Epithelial cell of proximal tubule (primary cell): Measurements from ENCODE around the gene GALNT9. TPM values are rescaled to one million over a fixed set of nuclear protein-coding genes. Genes with fewer than 3 reads are reported as not detected.

ENCODE experiments used
- DNase-seq: peaks from one replicate; pipeline ENCODE4 v3.0.0-alpha.2; 2011; ENCODE audit warnings: low read depth
- H3K4me3 ChIP-seq: 2 replicates; pipeline ENCODE4 v1.5.1; 2011; ENCODE audit warnings: low read depth, mild to moderate bottlenecking, low read length
- total RNA-seq: library from RNA; depleted of rRNA; stranded (reverse); fragments of >200 nt; gene quantifications from 2 replicates; pipeline ENCODE4 v1.2.3, GENCODE V29; 2015
- TF ChIP-seq, protein P1 (sequence below): conservative IDR thresholded peaks from 2 replicates; pipeline ENCODE4 v1.5.1; 2012; ENCODE audit warnings: low read depth, mild to moderate bottlenecking, low read length

Gene GALNT9
- total RNA-seq, 1 donor from 2014 or later = not detected

DNA sequence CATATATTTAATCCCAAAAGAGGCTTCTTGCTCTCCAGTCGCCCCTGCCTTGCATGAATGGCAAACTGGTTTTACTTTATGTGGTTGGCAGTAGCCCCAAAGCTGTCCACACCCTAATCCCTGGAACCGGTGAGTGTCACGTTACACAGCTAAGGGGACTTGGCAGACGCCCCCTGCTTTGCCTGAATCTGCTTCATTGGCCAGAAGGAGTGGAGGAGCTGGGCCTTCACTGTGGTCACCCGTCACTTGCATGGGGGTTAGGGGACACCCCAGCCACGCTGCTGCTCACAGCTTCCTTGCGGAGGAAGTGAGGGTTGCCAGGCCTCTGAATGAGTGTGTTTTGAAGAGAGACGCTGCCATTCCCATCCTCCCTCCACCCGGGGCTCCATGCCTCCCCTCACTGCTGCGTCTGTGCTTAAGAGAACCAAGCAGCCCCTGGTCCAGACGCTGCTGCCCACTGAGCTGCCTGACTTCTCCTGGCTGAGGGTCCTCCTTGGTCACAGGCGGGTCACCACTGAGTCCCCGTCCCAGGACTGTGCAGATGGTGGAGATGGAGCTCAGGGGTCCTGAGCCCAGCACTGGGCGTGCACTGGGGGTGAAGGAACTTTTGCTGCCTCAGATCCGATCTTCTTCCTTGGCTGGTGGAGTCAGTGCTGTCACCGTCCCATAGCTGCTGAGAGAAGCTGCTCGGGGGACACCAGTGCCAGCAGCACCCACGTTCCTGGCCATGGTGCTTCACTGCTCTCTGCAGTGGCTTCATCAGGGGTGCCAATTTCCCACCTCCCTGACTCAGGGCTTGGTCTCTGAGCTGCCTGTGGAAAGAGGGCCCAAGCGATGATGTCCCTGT, 39.8 kb downstream of the GALNT9 start:
- TF ChIP-seq, protein P1, sequence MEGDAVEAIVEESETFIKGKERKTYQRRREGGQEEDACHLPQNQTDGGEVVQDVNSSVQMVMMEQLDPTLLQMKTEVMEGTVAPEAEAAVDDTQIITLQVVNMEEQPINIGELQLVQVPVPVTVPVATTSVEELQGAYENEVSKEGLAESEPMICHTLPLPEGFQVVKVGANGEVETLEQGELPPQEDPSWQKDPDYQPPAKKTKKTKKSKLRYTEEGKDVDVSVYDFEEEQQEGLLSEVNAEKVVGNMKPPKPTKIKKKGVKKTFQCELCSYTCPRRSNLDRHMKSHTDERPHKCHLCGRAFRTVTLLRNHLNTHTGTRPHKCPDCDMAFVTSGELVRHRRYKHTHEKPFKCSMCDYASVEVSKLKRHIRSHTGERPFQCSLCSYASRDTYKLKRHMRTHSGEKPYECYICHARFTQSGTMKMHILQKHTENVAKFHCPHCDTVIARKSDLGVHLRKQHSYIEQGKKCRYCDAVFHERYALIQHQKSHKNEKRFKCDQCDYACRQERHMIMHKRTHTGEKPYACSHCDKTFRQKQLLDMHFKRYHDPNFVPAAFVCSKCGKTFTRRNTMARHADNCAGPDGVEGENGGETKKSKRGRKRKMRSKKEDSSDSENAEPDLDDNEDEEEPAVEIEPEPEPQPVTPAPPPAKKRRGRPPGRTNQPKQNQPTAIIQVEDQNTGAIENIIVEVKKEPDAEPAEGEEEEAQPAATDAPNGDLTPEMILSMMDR = no peak
- no peak for DNase-seq
- H3K4me3 ChIP-seq = no peak overlapping the region

DNA sequence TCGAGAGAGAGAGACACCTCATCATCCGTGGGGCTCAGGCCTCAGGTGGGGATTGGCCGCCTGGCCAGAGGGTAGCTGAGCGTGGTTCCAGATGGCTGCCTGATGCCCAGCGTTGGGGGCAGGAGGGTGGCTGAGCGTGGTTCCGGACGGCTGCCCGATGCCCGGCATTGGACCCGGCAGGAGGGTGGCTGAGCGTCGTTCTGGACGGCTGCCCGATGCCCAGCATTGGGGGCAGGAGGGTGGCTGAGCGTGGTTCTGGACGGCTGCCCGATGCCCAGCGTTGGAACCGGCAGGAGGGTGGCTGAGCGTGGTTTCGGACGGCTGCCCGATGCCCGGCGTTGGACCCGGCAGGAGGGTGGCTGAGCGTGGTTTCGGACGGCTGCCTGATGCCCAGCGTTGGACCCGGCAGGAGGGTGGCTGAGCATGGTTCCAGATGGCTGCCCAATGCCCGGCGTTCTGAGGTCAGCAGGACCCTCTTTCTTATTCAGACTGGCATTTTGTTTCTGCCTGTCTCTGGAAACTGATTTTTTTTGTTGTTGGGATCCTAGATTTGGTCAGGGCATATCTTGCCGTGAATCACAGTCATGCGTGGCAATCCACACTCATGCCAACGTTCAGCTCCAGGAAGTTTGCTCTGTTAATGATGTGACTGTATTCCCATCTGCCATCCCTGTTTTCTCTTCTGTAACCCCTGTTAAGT, 40.7 kb downstream of the GALNT9 start:
- no peak for DNase-seq
- no peak overlapping the region for H3K4me3 ChIP-seq
- TF ChIP-seq, protein P1 = no peak

DNA sequence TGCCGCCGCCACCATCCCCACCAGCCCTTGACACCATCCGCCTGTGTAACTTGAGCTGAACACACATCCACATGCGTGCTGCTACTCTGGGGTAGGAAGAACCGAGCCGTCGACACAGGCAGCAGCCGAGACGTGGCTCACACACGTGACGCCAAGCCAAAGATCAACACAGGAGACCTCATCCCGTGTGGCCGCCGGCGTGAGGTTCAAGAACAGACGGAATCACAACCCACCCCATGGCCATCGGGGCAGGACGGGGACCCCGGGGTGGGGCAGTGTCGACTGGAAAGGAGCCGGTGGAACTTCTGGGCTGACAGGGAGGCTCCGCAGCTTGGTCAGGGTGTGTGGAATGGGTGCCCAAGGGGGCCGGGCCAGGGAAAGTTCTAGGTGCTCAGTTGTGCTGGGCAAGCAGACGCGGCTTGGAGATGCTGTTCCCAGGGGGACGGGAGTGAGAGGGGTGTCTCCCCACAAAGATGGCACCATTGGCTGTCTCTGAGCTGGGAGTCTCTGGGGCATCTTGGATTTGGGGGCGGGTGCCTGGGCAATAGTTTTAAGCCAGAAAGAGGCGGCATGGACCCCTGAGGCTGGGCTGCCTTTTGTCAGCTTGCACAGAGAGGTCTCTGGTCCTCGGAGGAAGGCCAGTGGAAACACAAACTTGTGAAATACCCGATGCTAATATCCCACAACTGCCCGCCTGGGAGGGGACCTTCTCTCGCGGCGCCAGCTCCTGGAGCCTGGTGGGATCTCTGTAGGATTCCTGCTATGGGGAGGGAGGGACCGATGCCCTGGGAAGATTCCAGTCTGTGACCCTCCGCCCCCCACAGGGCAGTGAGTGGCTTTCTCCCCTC, 41.8 kb downstream of the GALNT9 start:
- H3K4me3 ChIP-seq = no peak overlapping the region
- DNase-seq = no peak
- TF ChIP-seq, protein P1 = no peak

DNA sequence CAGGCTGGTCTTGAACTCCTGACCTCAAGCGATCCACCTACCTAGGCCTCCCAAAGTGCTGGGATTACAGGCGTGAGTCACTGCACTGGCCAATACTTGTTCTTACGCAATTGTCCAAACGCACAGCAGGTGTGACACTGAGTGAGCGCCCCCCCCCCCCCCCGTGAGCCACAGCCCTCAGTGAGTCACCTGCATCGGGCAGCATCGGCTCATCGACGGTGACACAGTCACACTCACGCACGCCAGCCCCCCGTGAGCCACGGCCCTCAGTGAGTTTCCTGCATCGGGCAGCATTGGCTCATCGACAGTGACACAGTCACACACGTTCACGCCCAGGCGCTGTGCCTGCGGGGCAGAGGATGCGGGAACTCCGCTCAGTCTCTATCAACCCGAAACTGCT, 42.5 kb downstream of the GALNT9 start:
- TF ChIP-seq, protein P1 = no peak
- no peak for DNase-seq
- H3K4me3 ChIP-seq = no peak overlapping the region

DNA sequence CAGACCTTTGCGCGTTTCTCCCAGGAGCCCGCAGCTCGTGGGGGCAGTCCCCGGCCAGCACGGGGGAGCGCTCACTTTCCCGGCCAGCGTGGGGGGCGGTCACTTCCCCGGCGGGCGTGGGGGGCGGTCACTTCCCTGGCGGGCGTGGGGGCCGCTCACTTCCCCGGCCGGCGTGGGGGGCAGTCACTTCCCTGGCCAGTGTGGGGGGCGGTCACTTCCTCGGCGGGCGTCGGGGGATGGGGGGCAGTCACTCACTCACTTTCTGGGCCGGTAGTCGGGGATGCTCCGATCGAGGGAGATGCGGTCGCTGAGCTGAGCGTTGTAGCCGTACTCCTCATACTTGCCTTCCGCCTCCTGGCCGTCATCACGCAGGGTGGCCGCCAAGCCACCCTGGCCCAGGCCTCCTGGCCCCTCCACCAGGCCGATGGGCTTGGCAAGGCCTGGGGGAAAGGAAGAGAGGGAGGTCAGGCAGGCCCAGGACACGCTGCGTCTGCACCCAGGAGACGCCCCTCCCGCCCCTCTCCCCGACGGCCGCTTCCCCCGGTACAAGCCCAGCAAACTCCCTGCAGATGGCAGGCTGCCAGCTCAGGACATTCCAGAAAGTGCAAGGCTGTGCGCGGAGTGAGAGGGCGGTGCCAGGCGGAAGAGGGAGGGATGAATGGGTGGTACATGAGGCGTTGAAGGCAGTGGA, 43.3 kb downstream of the GALNT9 start:
- no peak for DNase-seq

More for the DNA sequence above, 43.3 kb downstream of the GALNT9 start:
- peak overlapping the region; percentile 22 for H3K4me3 ChIP-seq
- TF ChIP-seq, protein P1 = no peak
